HG02623 (cell line): ENCODE data around the gene GBF1.

Experiments
- ATAC-seq: cut with Tn5 transposase; IDR thresholded peaks from one replicate; pipeline ENCODE4 v1.9.1; 2021; ENCODE audit warnings: moderate library complexity; ENCODE audit not compliant: unreplicated experiment

GBF1 gene

GRCh38 chr10:102406815-102407214 lies 161.5 kb downstream of the GBF1 start:
- no peak for ATAC-seq

GRCh38 chr10:102407425-102408130 lies 162.2 kb downstream of the GBF1 start:
- ATAC-seq = no peak

GRCh38 chr10:102408131-102408727 lies 162.9 kb downstream of the GBF1 start:
- ATAC-seq = no peak

- ATAC-seq = no peak
Observed at GRCh38 chr10:102408728-102409603, 163.6 kb downstream of the GBF1 start.

- ATAC-seq = no peak
Observed at GRCh38 chr10:102409604-102410428, 164.5 kb downstream of the GBF1 start.

- no peak for ATAC-seq
Observed at GRCh38 chr10:102410429-102411073, 165.2 kb downstream of the GBF1 start.

- no peak for ATAC-seq
Observed at GRCh38 chr10:102411341-102412255, 166.3 kb downstream of the GBF1 start.

- ATAC-seq = no peak
Observed at GRCh38 chr10:102412293-102412692, 167.0 kb downstream of the GBF1 start.

GRCh38 chr10:102413053-102413705 lies 167.8 kb downstream of the GBF1 start:
- ATAC-seq = no peak

GRCh38 chr10:102413806-102414561 lies 168.7 kb downstream of the GBF1 start:
- ATAC-seq = no peak

- ATAC-seq = no peak
Observed at GRCh38 chr10:102414749-102415148, 169.4 kb downstream of the GBF1 start.

- ATAC-seq = no peak
Observed at GRCh38 chr10:102416283-102416682, 171.0 kb downstream of the GBF1 start.

- ATAC-seq = no peak
Observed at GRCh38 chr10:102416695-102417094, 171.4 kb downstream of the GBF1 start.

GRCh38 chr10:102418622-102419268 lies 173.4 kb downstream of the GBF1 start, which contains the start of gene PSD:
Gene PSD (minus strand): TSS chr10:102418785. CDS start chr10:102417038, 1,747 bp downstream.
- ATAC-seq = no peak

- ATAC-seq = no peak
Observed at GRCh38 chr10:102419269-102420180, 174.2 kb downstream of the GBF1 start.

- ATAC-seq = no peak
Observed at GRCh38 chr10:102420181-102420713, 174.9 kb downstream of the GBF1 start.
